GM18507 (cell line): ENCODE measurements around the gene CYP2A7.
"Not testable (repeated sequence)": the region's sequence is repeated elsewhere in the genome, so short reads cannot be mapped to it uniquely, and the experiment has no call there.

Experiments used
- DNase-seq: peaks from one replicate; pipeline ENCODE4 v3.0.0; 2011; ENCODE audit warnings: low read depth; ENCODE audit not compliant: insufficient read length; ENCODE audit errors: extremely low spot score
- FAIRE-seq: peaks from 2 replicates; lab custom pipeline; 2011; peaks lifted over from hg19 to GRCh38; lab: Jason Lieb, UNC

The CYP2A7 gene

DNA sequence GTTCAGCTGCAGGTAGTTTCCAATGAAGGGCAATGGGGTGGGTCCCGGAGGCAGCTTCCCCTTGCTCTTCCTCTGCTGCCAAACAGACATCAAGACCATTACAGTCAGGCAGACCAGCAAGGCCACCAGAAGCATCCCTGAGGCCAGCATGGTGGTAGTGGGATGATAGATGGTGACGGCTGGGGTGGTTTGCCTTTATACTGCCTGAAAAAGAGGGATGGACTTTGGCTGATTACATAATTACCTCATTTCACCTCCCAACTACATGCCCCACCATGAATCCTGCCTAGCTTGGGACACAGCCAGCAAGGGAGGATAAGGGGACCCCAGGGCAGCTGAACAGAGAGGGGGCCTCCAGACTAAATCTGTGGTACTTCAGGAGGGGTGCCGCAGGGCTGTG, 31.8 kb downstream of the CYP2A7 start, which contains the start of gene CYP2A6:
TSS of gene CYP2A6 (minus strand) at position 171 of the 400 bp plus-strand sequence. CDS start at position 150, 21 bp downstream.
- FAIRE-seq, DNase-seq: not testable (repeated sequence)

DNA sequence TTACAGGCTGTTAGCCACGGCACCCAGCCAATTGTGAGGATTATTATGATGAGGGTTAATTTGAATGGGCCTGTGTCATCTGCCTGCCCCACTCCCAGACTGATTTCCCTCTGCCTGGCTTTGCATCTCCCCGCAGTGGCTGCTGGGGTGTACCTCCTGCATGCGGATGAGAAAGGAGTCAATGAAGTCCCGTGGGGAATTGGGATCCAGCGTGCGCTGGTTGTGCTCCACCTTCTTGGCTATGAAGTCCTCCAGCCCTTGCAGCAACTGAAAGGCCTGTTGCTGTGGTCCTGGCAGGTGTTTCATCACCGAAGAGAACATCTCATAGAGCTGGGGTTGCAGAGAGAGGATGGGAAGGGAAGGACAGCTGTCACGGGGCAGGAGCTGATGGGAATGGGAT, 35.3 kb downstream of the CYP2A7 start:
- FAIRE-seq, DNase-seq: not testable (repeated sequence)

DNA sequence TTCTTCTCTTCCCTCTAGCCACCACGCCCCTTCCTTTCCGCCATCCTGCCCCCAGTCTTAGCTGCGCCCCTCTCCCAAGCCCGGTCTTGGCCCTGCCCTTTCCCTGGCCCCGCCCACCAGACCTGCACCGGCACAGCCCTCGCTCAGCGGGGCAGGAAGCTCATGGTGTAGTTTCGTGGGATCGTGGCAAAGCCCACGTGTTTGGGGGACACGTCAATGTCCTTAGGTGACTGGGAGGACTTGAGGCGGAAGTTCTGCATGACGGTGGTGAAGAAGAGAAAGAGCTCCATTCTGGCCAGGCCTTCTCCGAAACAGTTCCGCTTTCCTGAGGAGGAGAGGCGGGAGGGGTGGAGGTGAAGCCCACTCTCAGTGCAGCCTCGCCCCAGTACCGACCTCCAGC, 38.4 kb downstream of the CYP2A7 start:
- not testable (repeated sequence) for FAIRE-seq, DNase-seq

DNA sequence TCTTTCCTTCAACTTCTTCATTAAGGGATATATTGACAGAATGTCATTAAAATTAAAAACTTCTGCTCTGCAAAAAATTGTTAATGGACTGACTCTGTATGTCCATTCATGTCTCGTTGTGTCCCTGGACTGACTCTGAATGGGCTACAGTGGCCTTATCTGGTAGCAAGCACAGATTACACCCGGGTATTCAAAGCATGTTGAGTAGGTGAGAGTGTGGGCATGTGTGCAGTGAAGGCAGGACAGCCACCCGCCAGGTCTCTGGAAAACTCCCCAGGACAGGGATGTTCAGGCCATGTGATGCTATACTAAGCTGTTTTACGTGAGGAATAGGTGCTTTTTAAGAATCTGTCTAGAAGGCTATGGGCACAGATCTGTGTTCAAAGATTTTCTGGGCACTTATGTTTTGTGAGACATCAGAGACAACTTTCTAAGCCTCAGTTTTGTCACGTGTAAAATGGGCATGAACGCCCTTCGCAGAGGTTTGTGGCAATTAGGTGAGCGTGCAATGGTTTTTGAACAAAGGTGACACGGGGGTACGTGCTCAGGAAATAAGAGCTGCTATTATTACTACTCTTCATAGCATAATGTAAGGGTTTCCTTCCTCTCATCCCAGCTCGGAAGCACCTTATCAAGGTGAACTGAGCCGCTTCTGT, 38.9 kb downstream of the CYP2A7 start:
- not testable (repeated sequence) for FAIRE-seq, DNase-seq

DNA sequence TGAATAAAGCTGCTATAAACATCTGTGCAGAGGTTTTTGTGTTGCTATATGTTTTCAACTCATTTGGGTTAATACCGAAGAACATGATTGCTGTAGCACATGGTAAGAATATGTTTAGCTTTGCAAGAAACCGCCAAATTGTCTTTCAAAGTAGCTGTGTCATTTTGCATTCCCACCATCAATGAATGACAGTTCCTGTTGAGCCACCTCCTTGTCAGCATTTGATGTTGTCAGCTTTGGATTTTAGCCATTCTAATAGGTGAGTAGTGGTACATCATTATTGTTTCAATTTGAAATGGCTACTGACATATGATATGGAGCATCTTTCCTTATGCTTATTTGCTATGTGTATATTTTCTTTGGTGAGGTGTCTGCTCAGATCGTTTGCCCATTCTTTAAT, 40.0 kb downstream of the CYP2A7 start:
- DNase-seq, FAIRE-seq: not testable (repeated sequence)

DNA sequence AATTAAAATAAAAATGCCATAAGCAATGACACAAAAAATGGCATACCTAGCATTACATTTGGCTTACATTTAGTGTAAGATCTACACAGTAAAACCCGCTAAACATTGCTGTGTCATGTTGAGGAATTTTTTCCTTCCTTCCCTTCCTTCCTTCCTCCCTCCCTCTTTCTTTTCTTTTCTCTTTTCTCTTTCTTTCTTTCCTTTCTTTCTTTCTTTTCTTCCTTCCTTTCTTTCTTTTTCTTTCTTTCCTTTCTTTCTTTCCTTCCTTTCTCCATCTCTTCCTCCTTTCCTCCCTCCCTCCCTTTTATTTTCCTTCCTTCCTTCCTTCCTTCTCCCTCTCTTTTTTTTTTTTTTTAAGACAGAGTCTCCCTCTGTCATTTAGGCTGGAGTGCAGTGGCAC, 43.6 kb downstream of the CYP2A7 start:
- DNase-seq, FAIRE-seq: not testable (repeated sequence)

DNA sequence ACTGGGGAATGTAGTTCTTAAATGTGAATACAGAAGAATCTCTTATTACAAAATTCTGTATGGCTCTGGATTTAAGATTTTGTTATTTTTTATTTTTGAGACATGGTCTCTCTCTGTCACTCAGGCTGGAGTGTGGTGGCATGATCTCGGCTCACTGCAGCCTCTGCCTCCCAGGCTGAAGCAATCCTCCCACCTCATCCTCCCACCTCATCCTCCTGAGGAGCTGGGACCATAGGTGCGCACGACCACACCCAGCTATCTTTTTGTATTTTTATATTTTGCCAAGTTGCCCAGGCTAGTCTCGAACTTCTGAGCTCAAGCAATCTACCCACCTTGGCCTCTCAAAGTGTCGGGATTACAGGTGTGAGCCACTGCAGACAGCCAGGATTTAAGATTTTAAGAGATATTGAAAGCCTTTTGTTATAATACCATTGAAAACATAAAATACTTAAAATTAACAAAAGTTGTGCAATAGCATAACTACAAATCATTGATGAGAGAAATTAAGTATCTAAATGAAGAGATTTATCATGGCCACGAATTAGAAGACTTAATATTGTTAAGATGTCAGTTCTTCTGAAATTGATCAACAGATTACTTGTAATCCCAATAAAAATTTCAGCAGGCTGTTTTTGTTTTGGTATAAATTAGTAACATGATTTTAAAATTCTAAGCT, 45.1 kb downstream of the CYP2A7 start:
- FAIRE-seq = no peak

DNA sequence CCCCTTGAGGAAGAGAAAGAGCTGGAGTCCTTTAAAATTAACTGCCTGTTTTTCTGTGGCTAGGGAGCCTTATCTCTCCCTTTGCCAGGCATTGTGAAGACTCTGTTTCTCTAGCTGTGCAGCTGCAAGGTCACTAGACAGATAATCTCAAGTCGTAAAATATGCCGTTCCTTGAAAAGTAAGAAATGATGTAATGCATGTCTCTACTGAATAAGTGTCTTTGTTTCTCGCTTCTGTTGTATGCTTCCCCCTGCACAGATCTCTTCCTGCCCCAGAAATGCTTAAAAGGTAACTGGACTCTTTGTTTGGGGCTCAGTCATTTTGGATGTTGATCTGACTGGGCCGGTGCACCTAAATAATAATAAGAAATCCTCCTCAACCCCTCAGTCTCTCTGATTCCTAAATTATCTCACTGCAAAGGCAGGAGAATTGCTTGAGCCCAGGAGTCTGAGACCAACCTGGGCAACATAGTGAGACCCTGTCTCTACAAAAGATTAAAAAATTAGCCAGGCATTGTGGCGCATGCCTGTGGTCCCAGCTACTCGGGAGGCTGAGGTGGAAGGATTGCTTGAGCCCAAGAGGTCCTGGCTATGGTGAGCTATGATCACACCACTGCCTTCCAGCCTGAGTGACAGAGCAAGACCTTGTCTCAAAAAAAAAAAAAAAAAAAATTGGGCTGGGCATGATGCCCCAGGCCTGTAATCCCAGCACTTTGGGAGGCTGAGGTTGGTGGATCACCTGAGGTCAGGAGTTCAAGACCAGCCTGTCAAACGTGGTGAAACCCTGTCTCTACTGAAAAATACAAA, 48.1 kb downstream of the CYP2A7 start:
- DNase-seq, FAIRE-seq: not testable (repeated sequence)

More for the DNA sequence above, 45.1 kb downstream of the CYP2A7 start:
- DNase-seq = no peak

DNA sequence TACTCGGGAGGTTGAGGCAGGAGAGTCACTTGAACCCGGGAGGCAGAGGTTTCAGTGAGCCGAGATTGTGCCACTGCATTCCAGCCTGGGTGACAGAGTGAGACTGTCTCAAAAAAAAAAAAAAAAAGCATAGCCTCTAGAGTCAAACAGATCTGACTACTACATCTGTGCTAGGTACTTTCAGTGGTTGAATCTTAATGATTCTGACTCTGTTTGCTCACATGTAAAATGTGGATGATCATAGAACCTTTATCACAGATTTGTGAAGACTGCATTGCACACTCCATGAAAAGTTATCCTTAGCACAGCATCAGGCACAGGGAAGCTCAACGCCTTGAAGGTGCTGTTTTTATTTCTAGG, 49.6 kb downstream of the CYP2A7 start:
- FAIRE-seq, DNase-seq: not testable (repeated sequence)

DNA sequence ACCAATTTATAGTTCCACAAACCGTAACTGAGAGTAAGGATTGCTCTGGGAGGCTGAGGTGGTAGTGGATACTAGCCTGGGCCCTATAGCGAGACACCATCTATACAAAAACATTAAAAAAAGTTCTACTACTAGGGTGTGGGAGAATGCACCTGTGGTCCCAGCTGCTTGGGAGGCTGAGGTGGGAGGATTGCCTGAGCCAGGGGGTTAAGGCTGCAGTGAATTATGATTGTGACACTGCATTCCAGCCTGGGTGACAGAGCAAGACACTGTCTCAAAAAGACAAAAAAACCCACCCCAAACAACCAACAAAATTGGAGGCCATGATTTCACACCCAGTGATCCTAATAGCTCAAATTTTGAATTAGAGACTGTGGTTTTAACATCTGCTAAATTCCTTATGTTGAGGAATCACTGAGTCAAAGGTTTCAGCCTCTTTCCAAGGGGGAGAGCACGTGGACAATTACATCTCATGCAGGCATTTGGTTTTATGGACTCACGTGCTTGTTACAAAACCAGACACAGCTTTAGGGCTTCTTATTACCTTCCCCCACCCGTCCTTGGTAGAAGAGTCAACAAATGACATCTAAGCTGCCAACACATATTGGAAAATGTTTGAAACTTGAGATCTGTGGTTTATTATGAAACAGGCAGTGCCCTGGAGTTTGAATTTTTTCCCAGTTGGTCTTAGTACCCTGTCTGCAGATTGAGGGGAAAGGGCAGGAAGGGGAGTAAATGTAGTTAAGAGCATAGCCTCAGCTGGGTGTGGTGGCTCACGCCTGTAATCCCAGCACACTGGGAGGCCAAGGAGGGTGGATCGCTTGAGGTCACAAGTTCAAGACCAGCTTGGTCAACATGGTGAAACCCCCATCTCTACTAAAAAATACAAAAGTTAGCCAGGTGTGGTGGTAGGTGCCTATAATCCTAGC, 50.3 kb downstream of the CYP2A7 start:
- no peak for DNase-seq

DNA sequence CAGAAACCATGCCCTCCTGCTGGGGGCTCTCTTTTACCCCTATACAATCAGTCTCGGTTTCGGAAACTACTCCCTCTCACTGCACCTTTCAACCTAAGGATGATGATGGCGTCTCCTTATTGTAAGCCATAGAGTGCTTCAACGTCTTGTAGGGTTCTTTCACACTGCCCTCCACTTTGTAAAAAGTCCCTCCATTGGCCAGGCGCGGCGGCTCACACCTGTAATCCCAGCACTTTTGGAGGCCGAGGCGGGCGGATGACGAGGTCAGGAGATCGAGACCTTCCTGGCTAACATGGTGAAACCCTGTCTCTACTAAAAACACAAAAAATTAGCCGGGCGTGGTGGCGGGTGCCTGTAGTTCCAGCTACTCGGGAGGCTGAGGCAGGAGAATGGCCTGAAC, 51.3 kb downstream of the CYP2A7 start:
- not testable (repeated sequence) for DNase-seq, FAIRE-seq

More for the DNA sequence above, 50.3 kb downstream of the CYP2A7 start:
- FAIRE-seq = no peak

DNA sequence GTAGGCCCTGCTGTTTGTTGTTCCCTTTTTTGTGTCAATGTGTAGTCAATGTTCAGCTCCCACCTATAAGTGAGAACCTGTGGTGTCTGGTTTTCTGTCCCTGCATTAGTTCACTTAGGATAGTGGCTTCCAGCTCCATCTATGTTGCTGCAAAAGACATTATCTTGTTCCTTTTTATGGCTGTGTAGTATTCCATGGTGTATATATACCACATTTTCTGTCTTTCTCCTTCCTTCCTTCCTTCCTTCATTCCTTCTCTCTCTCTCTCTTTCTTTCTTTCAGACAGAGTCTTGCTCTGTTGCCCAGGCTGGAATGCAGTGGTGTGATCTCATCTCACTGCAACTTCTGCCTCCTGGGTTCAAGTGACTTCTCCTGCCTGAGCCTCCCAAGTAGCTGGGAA, 52.8 kb downstream of the CYP2A7 start:
- DNase-seq = no peak
- FAIRE-seq = no peak

DNA sequence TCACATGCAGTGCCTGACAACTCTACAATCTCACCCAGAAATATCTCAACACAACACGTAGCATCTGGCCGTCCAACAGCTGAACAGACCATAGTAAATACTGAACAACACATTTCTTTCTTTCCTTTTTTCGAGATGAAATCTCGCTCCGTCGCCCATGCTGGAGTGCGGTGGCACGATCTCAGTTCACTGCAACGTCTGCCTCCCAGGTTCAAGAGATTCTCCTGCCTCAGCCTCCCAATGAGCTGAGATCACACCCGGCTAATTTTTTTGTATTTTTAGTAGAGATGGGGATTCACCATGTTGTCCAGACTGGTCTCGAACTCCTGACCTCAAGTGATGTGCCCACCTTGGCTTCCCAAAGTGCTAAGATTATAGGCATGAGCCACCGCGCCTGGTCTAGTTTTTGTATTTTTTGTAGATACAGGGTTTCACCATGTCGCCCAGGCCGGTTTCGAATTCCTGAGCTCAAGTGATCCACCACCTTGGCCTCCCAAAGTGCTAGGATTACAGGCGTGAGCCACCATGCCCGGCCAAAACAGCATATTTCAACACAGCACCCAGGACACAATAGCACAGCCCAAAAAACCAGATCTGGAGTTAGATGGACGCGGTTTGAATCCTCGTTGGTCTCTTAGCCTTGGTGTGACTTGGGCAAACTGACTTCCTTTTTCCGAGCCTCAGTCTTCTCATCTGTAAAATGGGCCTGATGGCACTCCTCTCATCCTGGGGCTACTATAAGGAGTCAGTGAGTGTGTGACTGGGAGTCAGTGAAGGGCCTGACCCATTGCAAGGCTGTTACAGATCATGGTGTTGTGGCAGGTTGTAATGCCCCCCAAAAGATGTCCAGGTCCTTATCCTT, 54.4 kb downstream of the CYP2A7 start:
- FAIRE-seq (no peak), DNase-seq (no peak)

DNA sequence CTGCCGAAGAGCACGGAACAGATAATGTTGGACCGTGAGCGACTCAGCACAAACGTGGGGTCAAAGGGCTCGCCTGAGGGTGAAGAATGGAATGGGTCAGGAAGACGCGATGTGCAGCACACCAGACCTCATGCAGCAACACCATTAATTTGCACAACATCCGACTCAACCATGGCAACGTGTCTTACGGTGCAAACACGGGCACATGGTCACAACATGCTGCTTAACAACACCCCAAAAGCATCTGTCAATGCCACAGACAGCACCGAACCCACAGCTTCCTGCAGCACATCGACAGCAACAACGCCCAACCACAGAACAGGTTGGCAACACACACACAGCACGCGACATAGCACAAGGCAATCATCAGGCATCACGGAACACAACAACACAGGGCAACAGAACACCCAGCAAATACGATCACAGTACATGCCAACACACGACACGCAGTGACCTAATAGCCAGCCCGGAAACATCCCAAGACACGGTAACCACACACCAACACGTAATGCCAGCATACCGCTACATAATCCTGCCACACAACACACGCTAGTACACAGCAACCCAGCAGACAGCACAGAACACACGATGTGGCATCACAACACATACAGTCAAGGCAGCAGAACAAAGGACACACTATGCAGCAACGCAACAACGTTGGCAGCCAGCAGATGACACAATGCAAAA, 55.2 kb downstream of the CYP2A7 start:
- not testable (repeated sequence) for DNase-seq, FAIRE-seq

DNA sequence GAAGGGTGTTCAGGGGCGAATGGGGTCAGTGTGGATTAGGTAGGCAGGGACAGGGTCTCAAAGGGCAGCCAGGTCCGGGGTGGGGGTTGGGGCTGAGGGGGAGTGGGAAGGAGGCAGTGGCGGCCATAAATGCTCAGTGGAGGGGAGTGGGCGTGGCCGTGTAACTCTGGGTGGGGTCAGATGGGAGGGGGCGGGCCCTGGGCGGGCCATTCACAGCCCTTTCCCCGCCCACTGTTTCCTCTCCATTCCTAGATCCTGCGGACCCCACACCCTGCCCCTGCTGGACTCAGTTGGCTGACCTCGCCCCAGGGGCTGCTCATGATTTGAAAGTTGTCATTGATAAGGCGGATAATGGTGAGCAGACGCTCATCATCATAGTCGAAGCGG, 55.7 kb downstream of the CYP2A7 start:
- FAIRE-seq, DNase-seq: not testable (repeated sequence)

DNA sequence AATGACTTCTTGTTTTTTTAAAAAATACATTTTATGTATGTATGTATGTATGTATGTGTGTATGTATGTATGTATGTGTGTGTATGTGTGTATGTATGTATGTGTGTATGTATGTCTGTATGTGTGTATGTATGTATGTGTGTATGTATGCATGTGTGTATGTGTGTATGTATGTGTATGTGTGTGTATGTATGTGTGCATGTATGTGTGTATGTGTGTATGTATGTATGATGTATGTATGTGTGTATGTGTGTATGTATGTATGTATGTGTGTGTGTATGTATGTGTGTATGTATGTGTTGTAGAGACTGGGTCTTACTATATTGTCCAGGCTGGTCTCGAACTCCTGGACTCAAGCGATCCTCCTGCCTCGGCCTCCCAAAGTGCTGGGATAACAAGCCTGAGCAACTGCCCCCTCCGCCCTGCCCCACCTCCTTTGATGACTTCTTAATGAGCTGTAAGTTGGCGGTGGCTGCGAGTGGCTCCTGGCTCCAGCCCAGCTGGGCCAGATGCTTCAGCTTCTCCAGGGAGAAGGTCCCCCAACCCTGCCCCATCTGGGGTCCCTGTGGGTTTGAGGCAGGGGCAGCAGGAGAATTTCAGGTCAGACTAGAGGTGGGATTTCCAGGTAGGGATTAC, 56.5 kb downstream of the CYP2A7 start:
- DNase-seq, FAIRE-seq: not testable (repeated sequence)
